ENCODE measurements around the gene GPR89A. TPM values are rescaled to one million over a fixed set of nuclear protein-coding genes. Genes with fewer than 3 reads are reported as not detected.
"Not testable (repeated sequence)": the region's sequence is repeated elsewhere in the genome, so short reads cannot be mapped to it uniquely, and the experiment has no call there.

GPR89A gene
- total RNA-seq, 1 donor from 2014 or later, result 15.3 TPM

DNA sequence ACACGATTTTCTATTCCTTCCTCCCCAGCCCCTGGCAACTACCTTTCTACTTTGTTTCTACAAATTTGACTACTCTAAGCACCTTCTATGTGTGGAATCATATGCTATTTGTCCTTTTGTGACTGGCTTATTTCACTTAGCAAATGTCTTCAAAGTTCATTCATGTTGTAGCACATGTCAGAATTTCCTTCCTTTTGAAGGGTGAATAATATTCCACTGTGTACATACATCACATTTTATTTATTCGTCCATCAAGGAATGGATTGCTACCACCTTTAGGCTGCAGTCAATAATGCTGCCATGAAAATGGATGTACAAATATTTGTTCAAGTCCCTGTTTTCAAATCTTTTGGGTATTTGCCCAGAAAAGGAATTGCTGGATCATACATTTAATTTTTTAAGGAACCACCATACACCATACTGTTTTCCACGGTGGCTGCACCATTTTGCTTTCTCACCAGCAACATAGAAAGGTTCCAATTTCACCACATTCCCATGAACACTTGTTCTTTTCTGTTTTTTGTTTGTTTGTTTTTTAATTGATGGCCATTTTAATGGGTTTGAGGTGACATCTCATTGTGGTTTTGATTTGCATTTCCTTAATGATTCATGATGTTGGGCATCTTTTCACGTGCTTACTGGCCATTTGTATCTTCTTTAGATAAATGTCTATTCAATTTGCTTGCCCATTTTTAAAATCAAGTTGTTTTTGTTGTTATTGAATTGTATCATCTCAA, 102.7 kb downstream of the GPR89A start:
- H3K4me1 ChIP-seq, result no peaks in the 10 kb centered on the region
- DNase-seq (no peak), ATAC-seq (no peak)
- no peak overlapping the region for H3K27ac ChIP-seq
- intact Hi-C loops (cut with DNase I), result no loop called here
- H3K9me3 ChIP-seq, result no peaks in the 10 kb centered on the region
- H3K36me3 ChIP-seq, result no peaks in the 10 kb centered on the region
- no peaks in the 10 kb centered on the region for H3K27me3 ChIP-seq (ENCODE audit: low read depth)
- TF ChIP-seq, protein P1, sequence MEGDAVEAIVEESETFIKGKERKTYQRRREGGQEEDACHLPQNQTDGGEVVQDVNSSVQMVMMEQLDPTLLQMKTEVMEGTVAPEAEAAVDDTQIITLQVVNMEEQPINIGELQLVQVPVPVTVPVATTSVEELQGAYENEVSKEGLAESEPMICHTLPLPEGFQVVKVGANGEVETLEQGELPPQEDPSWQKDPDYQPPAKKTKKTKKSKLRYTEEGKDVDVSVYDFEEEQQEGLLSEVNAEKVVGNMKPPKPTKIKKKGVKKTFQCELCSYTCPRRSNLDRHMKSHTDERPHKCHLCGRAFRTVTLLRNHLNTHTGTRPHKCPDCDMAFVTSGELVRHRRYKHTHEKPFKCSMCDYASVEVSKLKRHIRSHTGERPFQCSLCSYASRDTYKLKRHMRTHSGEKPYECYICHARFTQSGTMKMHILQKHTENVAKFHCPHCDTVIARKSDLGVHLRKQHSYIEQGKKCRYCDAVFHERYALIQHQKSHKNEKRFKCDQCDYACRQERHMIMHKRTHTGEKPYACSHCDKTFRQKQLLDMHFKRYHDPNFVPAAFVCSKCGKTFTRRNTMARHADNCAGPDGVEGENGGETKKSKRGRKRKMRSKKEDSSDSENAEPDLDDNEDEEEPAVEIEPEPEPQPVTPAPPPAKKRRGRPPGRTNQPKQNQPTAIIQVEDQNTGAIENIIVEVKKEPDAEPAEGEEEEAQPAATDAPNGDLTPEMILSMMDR (IDR thresholded peaks at IDR 0.05), result no peak
- no peak overlapping the region for H3K4me3 ChIP-seq

DNA sequence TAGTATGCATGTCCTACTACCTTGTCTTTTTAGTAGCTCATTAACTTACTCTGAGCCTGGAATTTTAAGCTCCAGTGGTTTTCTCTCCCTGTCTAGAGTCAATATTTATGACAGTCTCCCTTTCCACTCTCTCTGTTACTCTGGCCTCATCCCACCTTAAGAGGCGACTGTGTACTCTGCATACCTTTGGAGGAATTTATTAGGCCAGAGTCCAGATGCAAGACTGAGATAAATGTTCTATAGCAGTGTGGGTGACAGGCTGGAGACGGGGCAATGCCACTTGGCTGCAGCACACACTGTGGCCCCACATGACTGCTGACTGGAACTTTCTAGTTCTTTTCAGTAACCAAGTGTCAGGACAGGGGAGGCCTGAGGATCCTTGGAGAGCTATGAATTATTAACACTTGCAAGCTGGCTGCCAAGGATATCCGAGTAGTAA, 103.4 kb downstream of the GPR89A start:
- H3K27me3 ChIP-seq (ENCODE audit: low read depth), result no peaks in the 10 kb centered on the region
- H3K27ac ChIP-seq, result no peak overlapping the region
- no peak overlapping the region for H3K4me3 ChIP-seq
- TF ChIP-seq, protein P1 (IDR thresholded peaks at IDR 0.05), result no peak
- no peaks in the 10 kb centered on the region for H3K4me1 ChIP-seq
- ATAC-seq, result peak in 1 of 2 donors; percentile 28
- no peaks in the 10 kb centered on the region for H3K36me3 ChIP-seq
- intact Hi-C loops (cut with DNase I), result no loop called here
- no peaks in the 10 kb centered on the region for H3K9me3 ChIP-seq
- DNase-seq, result no peak

DNA sequence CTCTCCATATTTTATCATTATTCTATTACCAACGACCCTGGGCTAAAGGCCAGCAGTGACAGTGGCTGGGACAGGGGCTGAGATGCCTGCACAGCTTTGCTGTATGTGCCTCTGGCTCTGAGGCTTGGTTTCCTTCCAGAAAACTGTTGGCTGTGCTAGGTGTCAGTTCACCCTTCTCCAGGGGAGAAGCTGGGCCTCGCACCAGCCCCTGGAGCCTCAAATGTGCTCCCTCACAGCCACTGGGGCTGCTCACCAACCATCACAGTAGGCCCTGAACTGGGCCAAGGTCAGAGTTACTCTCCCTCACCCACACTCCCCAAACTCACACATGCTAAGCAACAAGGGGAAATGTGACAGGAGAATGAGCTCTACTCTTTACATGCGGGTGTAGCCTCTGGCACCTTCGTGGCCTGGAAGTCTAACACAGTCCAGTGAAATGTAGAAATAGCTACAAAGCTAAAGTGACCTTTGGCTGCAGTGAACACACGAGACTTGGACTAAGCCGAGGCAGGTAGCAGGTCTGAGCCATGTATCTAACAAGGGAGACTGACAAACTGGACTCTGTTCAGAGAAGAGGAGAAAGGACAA, 106.8 kb downstream of the GPR89A start:
- intact Hi-C loops (cut with DNase I), result no loop called here
- H3K4me3 ChIP-seq, result no peak overlapping the region
- H3K36me3 ChIP-seq, result no peaks in the 10 kb centered on the region
- no peak for ATAC-seq
- no peak overlapping the region for H3K27ac ChIP-seq
- DNase-seq, result no peak
- no peaks in the 10 kb centered on the region for H3K27me3 ChIP-seq (ENCODE audit: low read depth)
- TF ChIP-seq, protein P1 (IDR thresholded peaks at IDR 0.05), result no peak
- H3K4me1 ChIP-seq, result no peaks in the 10 kb centered on the region
- H3K9me3 ChIP-seq, result no peaks in the 10 kb centered on the region

DNA sequence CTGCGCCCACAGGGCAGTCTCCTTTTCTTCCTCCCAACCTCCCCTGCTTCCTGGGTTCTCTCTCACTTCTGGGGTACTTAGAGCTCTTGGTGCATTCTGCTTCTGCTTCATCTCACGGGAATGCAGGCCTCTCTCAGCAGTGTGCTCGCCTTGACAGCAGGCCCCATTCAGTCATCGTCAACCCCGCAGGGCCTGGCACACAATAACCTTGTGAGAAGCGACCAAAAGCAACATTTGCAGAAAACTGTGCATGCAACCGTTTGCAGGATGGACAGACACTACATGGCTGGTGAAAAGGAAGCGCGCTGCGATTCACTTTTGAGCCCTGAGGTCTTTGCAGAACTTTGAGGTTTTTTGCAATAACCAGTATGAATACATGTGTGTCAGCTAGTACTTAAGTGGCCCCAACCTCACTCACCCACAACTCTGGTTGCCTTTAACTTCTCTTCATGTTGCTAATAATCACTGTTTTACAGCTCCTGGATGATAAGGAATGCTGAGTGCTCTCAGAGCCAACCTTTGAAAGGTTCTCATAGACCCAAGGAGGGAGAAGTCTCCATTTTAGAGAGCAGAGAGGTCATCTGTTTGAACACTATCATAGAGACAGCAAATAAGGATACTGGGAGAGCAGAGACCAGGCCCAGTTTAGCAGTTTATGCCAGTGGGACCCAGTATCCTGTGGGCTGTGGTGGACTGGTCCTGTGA, 109.0 kb downstream of the GPR89A start:
- peaks cover 11% of the 10 kb centered on the region for H3K4me1 ChIP-seq
- H3K9me3 ChIP-seq, result no peaks in the 10 kb centered on the region
- H3K27me3 ChIP-seq (ENCODE audit: low read depth), result peaks cover 9% of the 10 kb centered on the region
- no peaks in the 10 kb centered on the region for H3K36me3 ChIP-seq
- DNase-seq (no peak), ATAC-seq (no peak)
- H3K4me3 ChIP-seq, result no peak overlapping the region
- TF ChIP-seq, protein P1 (IDR thresholded peaks at IDR 0.05), result no peak
- no peak overlapping the region for H3K27ac ChIP-seq
- intact Hi-C loops (cut with DNase I), result no loop called here

DNA sequence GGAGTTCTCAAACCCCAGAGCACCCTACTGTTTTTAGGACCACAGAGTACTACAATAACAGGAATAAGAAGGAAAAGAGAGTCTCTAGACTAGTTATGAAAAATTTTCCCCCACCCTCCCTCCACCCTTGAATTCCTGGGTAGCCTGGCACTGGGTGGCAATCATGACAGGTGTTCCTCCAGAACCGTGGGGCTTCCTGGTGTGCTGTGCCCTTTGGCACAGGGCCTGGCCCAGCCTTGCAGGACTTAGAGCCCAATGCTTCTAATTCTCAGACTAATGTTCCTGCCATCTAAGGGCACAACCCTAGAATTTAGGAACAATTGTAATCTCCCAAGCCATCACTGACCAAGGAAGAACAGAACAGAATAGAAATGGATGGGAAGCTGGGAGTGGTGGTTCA, 110.0 kb downstream of the GPR89A start:
- H3K9me3 ChIP-seq, result no peaks in the 10 kb centered on the region
- intact Hi-C loops (cut with DNase I), result no loop called here
- TF ChIP-seq, protein P1 (IDR thresholded peaks at IDR 0.05), result no peak
- H3K27ac ChIP-seq, result no peak overlapping the region
- no peaks in the 10 kb centered on the region for H3K36me3 ChIP-seq
- ATAC-seq (no peak), DNase-seq (no peak)
- no peak overlapping the region for H3K4me3 ChIP-seq
- H3K4me1 ChIP-seq, result peaks cover 11% of the 10 kb centered on the region
- H3K27me3 ChIP-seq (ENCODE audit: low read depth), result peaks cover 12% of the 10 kb centered on the region

DNA sequence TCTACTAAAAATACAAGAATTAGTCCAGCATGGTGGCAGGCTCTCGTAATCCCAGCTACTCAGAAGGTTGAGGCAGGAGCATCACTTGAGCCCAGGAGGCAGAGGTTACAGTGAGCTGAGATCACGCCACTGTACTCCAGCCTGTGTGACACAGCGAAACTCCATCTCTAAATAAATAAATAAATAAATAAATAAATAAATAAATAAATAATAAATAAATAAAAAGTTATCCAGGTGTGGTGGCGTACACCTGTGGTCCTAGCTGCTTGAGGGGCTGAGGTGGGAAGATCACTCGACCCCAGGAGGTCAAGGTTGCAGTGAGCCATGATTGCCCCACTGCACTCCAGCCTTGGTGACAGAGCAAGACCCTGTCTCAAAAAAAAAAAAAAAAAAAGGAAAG, 110.7 kb downstream of the GPR89A start:
- peaks cover 11% of the 10 kb centered on the region for H3K4me1 ChIP-seq
- peaks cover 12% of the 10 kb centered on the region for H3K27me3 ChIP-seq (ENCODE audit: low read depth)
- DNase-seq; intact Hi-C loops (cut with DNase I); H3K9me3 ChIP-seq; ATAC-seq; H3K4me3 ChIP-seq; H3K36me3 ChIP-seq; H3K27ac ChIP-seq: not testable (repeated sequence)
